ENCODE data around the gene SLAMF6.
"Not testable (repeated sequence)": the region's sequence is repeated elsewhere in the genome, so short reads cannot be mapped to it uniquely, and the experiment has no call there.

Gene SLAMF6

DNA sequence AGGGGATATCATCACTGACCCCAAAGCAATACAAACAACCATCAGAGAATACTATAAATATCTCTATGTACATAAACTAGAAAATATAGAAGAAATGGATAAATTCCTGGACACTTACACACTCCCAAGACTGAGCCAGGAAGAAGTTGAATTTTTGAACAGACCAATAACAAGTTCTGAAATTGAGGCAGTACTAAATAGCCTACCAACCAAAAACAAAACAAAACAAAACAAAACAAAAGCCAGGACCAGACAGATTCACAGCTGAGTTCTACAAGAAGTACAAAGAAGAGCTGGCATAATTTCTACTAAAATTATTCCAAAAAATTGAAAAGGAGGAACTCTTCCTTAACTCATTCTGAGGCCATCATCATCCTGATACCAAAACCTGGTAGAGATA lies 37.8 kb upstream of the SLAMF6 start:
- Histone ChIP-seq H3K9me3 (replicated peaks in 1 of 2; ENCODE audit: control insufficient read depth in 2 of 2, insufficient read depth in 1 of 2, low read depth in 1 of 2, low read length in 2 of 2) (no peaks in the 10 kb centered on the region), H3K14ac (ENCODE audit: low read length) (no peak overlapping the region), H3K4me3 (ENCODE audit: low read length in 2 of 2) (no peak overlapping the region), H4K8ac (ENCODE audit: low read depth, low read length) (no peak overlapping the region), H3K27ac (replicated peaks; ENCODE audit: low read length) (no peak overlapping the region), H3K23ac (ENCODE audit: low read depth, low read length, poor library complexity) (no peak overlapping the region), H3K18ac (ENCODE audit: low read length) (no peak overlapping the region), H2BK12ac (ENCODE audit: low read length) (no peak overlapping the region), H2BK5ac (ENCODE audit: low read length) (no peak overlapping the region), H3K36me3 (replicated peaks in 1 of 2; ENCODE audit: control insufficient read depth in 2 of 2, insufficient read depth in 2 of 2, low read length in 2 of 2) (no peaks in the 10 kb centered on the region), H2BK120ac (ENCODE audit: low read depth, low read length) (no peak overlapping the region), H3K4me2 (ENCODE audit: insufficient read depth, low read length, poor library complexity, severe bottlenecking) (no peak overlapping the region), H2BK15ac (ENCODE audit: low read length) (no peak overlapping the region), H3K4ac (ENCODE audit: low read length) (no peak overlapping the region), H4K91ac (ENCODE audit: low read depth, low read length, poor library complexity) (no peak overlapping the region), H3K27me3 (ENCODE audit: control insufficient read depth in 3 of 3, insufficient read depth in 3 of 3, low read depth in 1 of 3, low read length in 3 of 3) (no peaks in the 10 kb centered on the region), H3K9ac (ENCODE audit: low read depth, low read length, poor library complexity) (no peak overlapping the region), H2AK5ac (ENCODE audit: low read depth, low read length) (no peak overlapping the region), H3K79me1 (ENCODE audit: low read depth, low read length) (no peaks in the 10 kb centered on the region), H2AFZ (ENCODE audit: low read length) (no peak overlapping the region), H3K4me1 (ENCODE audit: control insufficient read depth in 2 of 2, insufficient read depth in 1 of 2, low read depth in 1 of 2, low read length in 2 of 2) (no peaks in the 10 kb centered on the region)
- DNase-seq (ENCODE audit: low spot score): no peak

GRCh38 chr1:160560045-160560705 lies 37.1 kb upstream of the SLAMF6 start:
- no peaks in the 10 kb centered on the region for H3K27me3 ChIP-seq (ENCODE audit: control insufficient read depth in 3 of 3, insufficient read depth in 3 of 3, low read depth in 1 of 3, low read length in 3 of 3)
- H3K27ac ChIP-seq (replicated peaks; ENCODE audit: low read length): no peak overlapping the region
- no peak overlapping the region for H2BK15ac ChIP-seq (ENCODE audit: low read length)
- no peak overlapping the region for H3K9ac ChIP-seq (ENCODE audit: low read depth, low read length, poor library complexity)
- no peak overlapping the region for H3K23ac ChIP-seq (ENCODE audit: low read depth, low read length, poor library complexity)
- no peak overlapping the region for H3K14ac ChIP-seq (ENCODE audit: low read length)
- no peak overlapping the region for H2BK5ac ChIP-seq (ENCODE audit: low read length)
- DNase-seq (ENCODE audit: low spot score): no peak
- no peak overlapping the region for H3K4ac ChIP-seq (ENCODE audit: low read length)
- no peak overlapping the region for H3K18ac ChIP-seq (ENCODE audit: low read length)
- no peak overlapping the region for H4K91ac ChIP-seq (ENCODE audit: low read depth, low read length, poor library complexity)
- no peak overlapping the region for H4K8ac ChIP-seq (ENCODE audit: low read depth, low read length)
- no peak overlapping the region for H3K4me3 ChIP-seq (ENCODE audit: low read length in 2 of 2)
- H2BK12ac ChIP-seq (ENCODE audit: low read length): no peak overlapping the region
- H3K4me1 ChIP-seq (ENCODE audit: control insufficient read depth in 2 of 2, insufficient read depth in 1 of 2, low read depth in 1 of 2, low read length in 2 of 2): no peaks in the 10 kb centered on the region
- no CpG with 5 or more reads among the region's 4 CpGs for WGBS, 2 donors (ENCODE audit: extremely low coverage in 2 of 2, insufficient read length in 2 of 2, insufficient replicate concordance in 1 of 2)
- H2AK5ac ChIP-seq (ENCODE audit: low read depth, low read length): no peak overlapping the region
- H3K4me2 ChIP-seq (ENCODE audit: insufficient read depth, low read length, poor library complexity, severe bottlenecking): no peak overlapping the region
- H3K79me1 ChIP-seq (ENCODE audit: low read depth, low read length): no peaks in the 10 kb centered on the region
- no peak overlapping the region for H2AFZ ChIP-seq (ENCODE audit: low read length)
- H3K9me3 ChIP-seq (replicated peaks in 1 of 2; ENCODE audit: control insufficient read depth in 2 of 2, insufficient read depth in 1 of 2, low read depth in 1 of 2, low read length in 2 of 2): no peaks in the 10 kb centered on the region
- no peak overlapping the region for H2BK120ac ChIP-seq (ENCODE audit: low read depth, low read length)
- no peaks in the 10 kb centered on the region for H3K36me3 ChIP-seq (replicated peaks in 1 of 2; ENCODE audit: control insufficient read depth in 2 of 2, insufficient read depth in 2 of 2, low read length in 2 of 2)

- H3K4ac ChIP-seq (ENCODE audit: low read length); H2BK15ac ChIP-seq (ENCODE audit: low read length); DNase-seq (ENCODE audit: low spot score); H2AFZ ChIP-seq (ENCODE audit: low read length); H4K91ac ChIP-seq (ENCODE audit: low read depth, low read length, poor library complexity); H4K8ac ChIP-seq (ENCODE audit: low read depth, low read length); H3K18ac ChIP-seq (ENCODE audit: low read length); H3K9ac ChIP-seq (ENCODE audit: low read depth, low read length, poor library complexity); H3K4me1 ChIP-seq (ENCODE audit: control insufficient read depth in 2 of 2, insufficient read depth in 1 of 2, low read depth in 1 of 2, low read length in 2 of 2); H2BK5ac ChIP-seq (ENCODE audit: low read length); H3K4me3 ChIP-seq (ENCODE audit: low read length in 2 of 2); H3K14ac ChIP-seq (ENCODE audit: low read length); H2AK5ac ChIP-seq (ENCODE audit: low read depth, low read length); H2BK120ac ChIP-seq (ENCODE audit: low read depth, low read length); H3K27ac ChIP-seq (replicated peaks; ENCODE audit: low read length); H2BK12ac ChIP-seq (ENCODE audit: low read length); H3K36me3 ChIP-seq (replicated peaks in 1 of 2; ENCODE audit: control insufficient read depth in 2 of 2, insufficient read depth in 2 of 2, low read length in 2 of 2); H3K9me3 ChIP-seq (replicated peaks in 1 of 2; ENCODE audit: control insufficient read depth in 2 of 2, insufficient read depth in 1 of 2, low read depth in 1 of 2, low read length in 2 of 2); H3K79me1 ChIP-seq (ENCODE audit: low read depth, low read length); H3K4me2 ChIP-seq (ENCODE audit: insufficient read depth, low read length, poor library complexity, severe bottlenecking); H3K23ac ChIP-seq (ENCODE audit: low read depth, low read length, poor library complexity); H3K27me3 ChIP-seq (ENCODE audit: control insufficient read depth in 3 of 3, insufficient read depth in 3 of 3, low read depth in 1 of 3, low read length in 3 of 3): not testable (repeated sequence)
- no CpG with 5 or more reads among the region's 3 CpGs for WGBS, 2 donors (ENCODE audit: extremely low coverage in 2 of 2, insufficient read length in 2 of 2, insufficient replicate concordance in 1 of 2)
Measured at GRCh38 chr1:160559437-160559836, 36.4 kb upstream of the SLAMF6 start.

DNA sequence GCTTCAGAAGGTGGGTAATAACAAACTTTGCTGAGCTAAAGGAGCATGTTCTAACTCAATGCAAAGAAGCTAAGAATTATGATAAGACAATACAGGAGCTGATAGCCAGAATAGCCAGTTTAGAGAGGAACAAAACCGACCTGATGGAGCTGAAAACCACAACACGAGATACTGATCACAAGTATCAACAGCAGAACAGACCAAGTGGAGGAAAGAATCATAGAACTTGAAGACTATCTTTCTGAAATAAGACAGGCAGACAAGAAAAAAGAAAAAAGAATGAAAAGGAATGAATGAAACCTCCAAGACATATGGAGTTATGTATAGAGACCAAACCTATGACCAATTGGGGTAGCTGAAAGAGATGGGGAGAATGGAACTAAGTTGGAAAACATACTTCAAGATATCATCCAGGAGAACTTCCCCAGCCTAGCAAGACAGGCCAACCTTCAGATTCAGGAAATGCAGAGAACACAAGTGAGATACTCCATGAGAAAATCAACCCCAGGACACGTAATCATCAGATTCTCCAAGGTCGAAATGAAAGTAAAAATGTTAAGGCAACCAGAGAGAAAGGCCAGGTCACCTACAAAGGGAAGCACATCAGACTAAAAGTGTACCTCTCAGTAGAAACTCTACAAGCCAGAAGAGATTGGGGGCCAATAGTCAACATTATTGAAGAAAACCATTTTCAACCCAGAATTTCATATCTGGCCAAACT lies 35.8 kb upstream of the SLAMF6 start:
- Histone ChIP-seq H3K36me3 (replicated peaks in 1 of 2; ENCODE audit: control insufficient read depth in 2 of 2, insufficient read depth in 2 of 2, low read length in 2 of 2) (no peaks in the 10 kb centered on the region), H3K9me3 (replicated peaks in 1 of 2; ENCODE audit: control insufficient read depth in 2 of 2, insufficient read depth in 1 of 2, low read depth in 1 of 2, low read length in 2 of 2) (no peaks in the 10 kb centered on the region), H3K4me3 (ENCODE audit: low read length in 2 of 2) (no peak overlapping the region), H3K18ac (ENCODE audit: low read length) (no peak overlapping the region), H2AK5ac (ENCODE audit: low read depth, low read length) (no peak overlapping the region), H3K4me2 (ENCODE audit: insufficient read depth, low read length, poor library complexity, severe bottlenecking) (no peak overlapping the region), H3K23ac (ENCODE audit: low read depth, low read length, poor library complexity) (no peak overlapping the region), H4K91ac (ENCODE audit: low read depth, low read length, poor library complexity) (no peak overlapping the region), H3K4me1 (ENCODE audit: control insufficient read depth in 2 of 2, insufficient read depth in 1 of 2, low read depth in 1 of 2, low read length in 2 of 2) (no peaks in the 10 kb centered on the region), H4K8ac (ENCODE audit: low read depth, low read length) (no peak overlapping the region), H3K4ac (ENCODE audit: low read length) (no peak overlapping the region), H3K27ac (replicated peaks; ENCODE audit: low read length) (no peak overlapping the region), H3K9ac (ENCODE audit: low read depth, low read length, poor library complexity) (no peak overlapping the region), H3K14ac (ENCODE audit: low read length) (no peak overlapping the region), H2BK12ac (ENCODE audit: low read length) (no peak overlapping the region), H3K79me1 (ENCODE audit: low read depth, low read length) (no peaks in the 10 kb centered on the region), H2AFZ (ENCODE audit: low read length) (no peak overlapping the region), H3K27me3 (ENCODE audit: control insufficient read depth in 3 of 3, insufficient read depth in 3 of 3, low read depth in 1 of 3, low read length in 3 of 3) (no peaks in the 10 kb centered on the region), H2BK120ac (ENCODE audit: low read depth, low read length) (no peak overlapping the region), H2BK15ac (ENCODE audit: low read length) (no peak overlapping the region), H2BK5ac (ENCODE audit: low read length) (no peak overlapping the region)
- WGBS, 2 donors (ENCODE audit: extremely low coverage in 2 of 2, insufficient read length in 2 of 2, insufficient replicate concordance in 1 of 2): no CpG with 5 or more reads among the region's 4 CpGs
- no peak for DNase-seq (ENCODE audit: low spot score)

Data from neuronal stem cell (in vitro differentiated cells).